Keratinocyte (primary cell): Measurements from ENCODE around the gene CCDC85B. TPM values are rescaled to one million over a fixed set of nuclear protein-coding genes. Genes with fewer than 3 reads are reported as not detected.

Experiments
- DNase-seq: peaks from one replicate; pipeline ENCODE4 v3.0.0-alpha.2; 2011; ENCODE audit warnings: low read depth, missing footprints, low spot score
- FAIRE-seq: peaks from 2 replicates; lab custom pipeline; 2011; peaks lifted over from hg19 to GRCh38; lab: Jason Lieb, UNC
- H2AFZ ChIP-seq: 2 replicates; pipeline ENCODE4 v1.6.0; 2012; ENCODE audit warnings: low read length, control low read depth, inconsistent platforms; ENCODE audit not compliant: control insufficient read depth
- H3K27ac ChIP-seq: 2 replicates; pipeline ENCODE4 v1.5.1; 2011; ENCODE audit warnings: low read length; ENCODE audit not compliant: control insufficient read depth, insufficient read depth
- H3K27me3 ChIP-seq: 3 replicates; pipeline ENCODE4 v1.6.0; 2011; ENCODE audit warnings: low read length; ENCODE audit not compliant: control insufficient read depth, insufficient read depth; ENCODE audit errors: extremely low read depth
- H3K36me3 ChIP-seq, 2 experiments: 2 replicates in 1 of 2; 3 replicates in 1 of 2; pipeline ENCODE4 v1.5.1; 2011; ENCODE audit warnings: low read length in 2 of 2, mild to moderate bottlenecking in 1 of 2; ENCODE audit not compliant: control insufficient read depth in 2 of 2, insufficient read depth in 2 of 2; ENCODE audit errors: extremely low read depth in 1 of 2
- H3K4me1 ChIP-seq: 3 replicates; pipeline ENCODE4 v1.5.1; 2011; ENCODE audit warnings: low read length; ENCODE audit not compliant: control insufficient read depth, insufficient read depth; ENCODE audit errors: extremely low read depth
- H3K4me2 ChIP-seq: 3 replicates; pipeline ENCODE4 v1.6.0; 2011; ENCODE audit warnings: low read depth, low read length; ENCODE audit not compliant: control insufficient read depth, insufficient read depth; ENCODE audit errors: extremely low read depth
- H3K4me3 ChIP-seq, 3 experiments: fragments of 200-600 bp in 1 of 3; sonication (generic) in 1 of 3; 2 replicates in 2 of 3; 3 replicates in 1 of 3; pipeline ENCODE4 v1.5.1; 2011 to 2016; ENCODE audit warnings: low read length in 3 of 3, mild to moderate bottlenecking in 3 of 3, control low read depth in 2 of 3, inconsistent platforms in 1 of 3, low read depth in 1 of 3, mixed read lengths in 1 of 3, mixed run types in 1 of 3, moderate library complexity in 1 of 3; ENCODE audit not compliant: control insufficient read depth in 2 of 3, insufficient read depth in 2 of 3; ENCODE audit errors: extremely low read depth in 1 of 3
- H3K79me2 ChIP-seq: 2 replicates; pipeline ENCODE4 v1.6.0; 2012; ENCODE audit warnings: low read length; ENCODE audit not compliant: control insufficient read depth, insufficient read depth
- H3K9ac ChIP-seq: 3 replicates; pipeline ENCODE4 v1.6.0; 2011; ENCODE audit warnings: low read length; ENCODE audit not compliant: control insufficient read depth, insufficient read depth; ENCODE audit errors: extremely low read depth
- H3K9me1 ChIP-seq: 3 replicates; pipeline ENCODE4 v1.6.0; 2011; ENCODE audit warnings: low read length; ENCODE audit not compliant: control insufficient read depth, insufficient read depth; ENCODE audit errors: extremely low read depth
- H3K9me3 ChIP-seq: 2 replicates; pipeline ENCODE4 v1.5.1; 2012; ENCODE audit warnings: low read depth, low read length; ENCODE audit not compliant: control insufficient read depth
- H4K20me1 ChIP-seq: 3 replicates; pipeline ENCODE4 v1.6.0; 2011; ENCODE audit warnings: low read length; ENCODE audit not compliant: control insufficient read depth, insufficient read depth; ENCODE audit errors: extremely low read depth
- CTCF ChIP-seq, 3 experiments: IDR thresholded peaks in 1 of 3; conservative IDR thresholded peaks in 1 of 3; optimal IDR thresholded peaks in 1 of 3; 2 replicates in 2 of 3; 3 replicates in 1 of 3; pipeline versions ENCODE3 to v1.5.1; 2011; ENCODE audit warnings: low read length in 3 of 3, mild to moderate bottlenecking in 3 of 3, moderate library complexity in 2 of 3, control low read depth in 1 of 3, inconsistent platforms in 1 of 3; ENCODE audit not compliant: insufficient read depth in 2 of 3; ENCODE audit errors: extremely low read depth in 1 of 3
- EZH2 ChIP-seq: IDR thresholded peaks from one replicate; pipeline ENCODE4 v1.6.1; 2012; ENCODE audit warnings: inconsistent platforms, mild to moderate bottlenecking, low read length, moderate library complexity
- dilution Hi-C: fragments of 300-500 bp; cut with MboI; formaldehyde crosslinking; loops from one replicate; pipeline ENCODE4 v1.7.0; 2020; ENCODE audit warnings: low sequenced_read_pairs; ENCODE audit not compliant: extremely low pct_ligation_motif_present
- polyA plus RNA-seq, 5 experiments: library from polyadenylated mRNA; depleted of rRNA in 3 of 5; stranded (reverse) in 3 of 5; stranded (forward) in 1 of 5; unstranded in 1 of 5; fragments of >200 nt; gene quantifications; 1 replicate in 1 of 5; 2 replicates in 3 of 5; 3 replicates in 1 of 5; pipeline versions ENCODE4 v1.2.1 to v1.2.3, GENCODE V29; 2011 to 2012; ENCODE audit warnings: missing spikeins in 2 of 5, low read depth in 1 of 5, low replicate concordance in 1 of 5

Gene CCDC85B
- polyA plus RNA-seq, 1 donor (not counting 4 experiments of a cell fraction or from before 2014, with no cell fraction given), result 4.1 TPM

GRCh38 chr11:65886826-65887722 lies 3.4 kb upstream of the CCDC85B start:
- H3K4me3 ChIP-seq, result peak overlapping the region; percentile 60 to 91 (median 89)
- H3K4me2 ChIP-seq, result peak overlapping the region; percentile 92
- H3K27me3 ChIP-seq, result no peaks in the 10 kb centered on the region
- no peak overlapping the region for H2AFZ ChIP-seq
- FAIRE-seq (no peak), DNase-seq (no peak)
- H3K9ac ChIP-seq, result peak overlapping the region; percentile 67
- no peak for TF ChIP-seq EZH2
- TF ChIP-seq CTCF (optimal IDR thresholded peaks at IDR 0.05 in 1 of 3, IDR thresholded peaks at IDR 0.05 in 1 of 3, conservative IDR thresholded peaks at IDR 0.05 in 1 of 3; ENCODE audit: extremely low read depth in 1 of 3, insufficient read depth in 2 of 3, low read length in 3 of 3), result no peak
- peaks cover 17% of the 10 kb centered on the region for H3K79me2 ChIP-seq
- H3K27ac ChIP-seq, result peak overlapping the region; percentile 64
- H3K36me3 ChIP-seq, result peaks cover 31 to 50% of the 10 kb centered on the region in 2 experiments
- peaks cover 28% of the 10 kb centered on the region for H3K4me1 ChIP-seq
- H3K9me3 ChIP-seq, result no peaks in the 10 kb centered on the region
- no peaks in the 10 kb centered on the region for H3K9me1 ChIP-seq
- peaks cover 4% of the 10 kb centered on the region for H4K20me1 ChIP-seq
- dilution Hi-C loops, result no loop called here

GRCh38 chr11:65887723-65888162 lies 2.7 kb upstream of the CCDC85B start:
- no peaks in the 10 kb centered on the region for H3K27me3 ChIP-seq
- TF ChIP-seq EZH2 (no peak), CTCF (optimal IDR thresholded peaks at IDR 0.05 in 1 of 3, IDR thresholded peaks at IDR 0.05 in 1 of 3, conservative IDR thresholded peaks at IDR 0.05 in 1 of 3; ENCODE audit: extremely low read depth in 1 of 3, insufficient read depth in 2 of 3, low read length in 3 of 3) (no peak)
- peaks cover 19% of the 10 kb centered on the region for H3K79me2 ChIP-seq
- H3K27ac ChIP-seq, result peak overlapping the region; percentile 64
- peak overlapping the region; percentile 85 for H2AFZ ChIP-seq
- peaks cover 29 to 48% of the 10 kb centered on the region in 2 experiments for H3K36me3 ChIP-seq
- H3K9me3 ChIP-seq, result no peaks in the 10 kb centered on the region
- peaks cover 35% of the 10 kb centered on the region for H3K4me1 ChIP-seq
- H3K4me3 ChIP-seq, result peak overlapping the region; percentile 60 to 91 (median 89)
- no peak for DNase-seq
- FAIRE-seq, result no peak
- peaks cover 9% of the 10 kb centered on the region for H4K20me1 ChIP-seq
- H3K9ac ChIP-seq, result peak overlapping the region; percentile 67
- dilution Hi-C loops, result no loop called here
- H3K4me2 ChIP-seq, result peak overlapping the region; percentile 92
- no peaks in the 10 kb centered on the region for H3K9me1 ChIP-seq
